ENCODE results near the gene CDH6. TPM values are rescaled to one million over a fixed set of nuclear protein-coding genes. Genes with fewer than 3 reads are reported as not detected.

Gene CDH6
- total and polyA plus RNA-seq, 7 donors = under 0.01 to 6.9 (median 1.6) TPM; not detected in 1

DNA sequence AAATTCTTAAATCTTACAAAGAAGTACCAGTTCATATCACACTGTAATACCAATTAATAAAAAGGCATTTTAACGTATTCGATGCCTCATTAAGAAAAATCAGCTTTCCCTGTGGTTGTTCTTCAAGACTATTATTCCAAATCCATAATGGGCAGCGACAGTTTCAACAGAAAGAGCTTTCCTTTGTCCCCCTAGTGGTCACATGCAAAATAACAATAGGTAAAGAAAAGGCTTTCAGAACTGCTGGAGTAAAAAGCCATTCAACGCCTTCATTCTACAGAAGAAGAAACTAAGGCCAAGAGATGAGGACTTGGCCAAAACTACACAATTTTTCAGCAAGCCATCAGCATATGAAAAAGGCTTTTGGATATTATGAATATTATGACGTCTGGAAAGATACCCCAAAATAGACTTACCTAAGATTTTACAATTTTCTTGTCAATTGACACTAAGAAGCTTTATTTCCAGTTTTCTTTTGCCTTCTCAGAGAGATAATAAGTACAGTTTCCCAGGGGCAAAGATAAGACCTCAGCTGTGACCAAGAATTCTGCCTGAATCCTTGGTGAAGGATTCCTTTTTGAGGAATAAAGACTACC, 6.7 kb upstream of the CDH6 start:
- no peaks in the 10 kb centered on the region for H3K4me1 ChIP-seq
- TF ChIP-seq POLR2AphosphoS5 (IDR thresholded peaks at IDR 0.05) = no peak
- TF ChIP-seq, protein P1, sequence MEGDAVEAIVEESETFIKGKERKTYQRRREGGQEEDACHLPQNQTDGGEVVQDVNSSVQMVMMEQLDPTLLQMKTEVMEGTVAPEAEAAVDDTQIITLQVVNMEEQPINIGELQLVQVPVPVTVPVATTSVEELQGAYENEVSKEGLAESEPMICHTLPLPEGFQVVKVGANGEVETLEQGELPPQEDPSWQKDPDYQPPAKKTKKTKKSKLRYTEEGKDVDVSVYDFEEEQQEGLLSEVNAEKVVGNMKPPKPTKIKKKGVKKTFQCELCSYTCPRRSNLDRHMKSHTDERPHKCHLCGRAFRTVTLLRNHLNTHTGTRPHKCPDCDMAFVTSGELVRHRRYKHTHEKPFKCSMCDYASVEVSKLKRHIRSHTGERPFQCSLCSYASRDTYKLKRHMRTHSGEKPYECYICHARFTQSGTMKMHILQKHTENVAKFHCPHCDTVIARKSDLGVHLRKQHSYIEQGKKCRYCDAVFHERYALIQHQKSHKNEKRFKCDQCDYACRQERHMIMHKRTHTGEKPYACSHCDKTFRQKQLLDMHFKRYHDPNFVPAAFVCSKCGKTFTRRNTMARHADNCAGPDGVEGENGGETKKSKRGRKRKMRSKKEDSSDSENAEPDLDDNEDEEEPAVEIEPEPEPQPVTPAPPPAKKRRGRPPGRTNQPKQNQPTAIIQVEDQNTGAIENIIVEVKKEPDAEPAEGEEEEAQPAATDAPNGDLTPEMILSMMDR (IDR thresholded peaks at IDR 0.05) = peak in 3 of 4 experiments; percentile 44 to 72 (median 48)
- H3K27ac ChIP-seq = no peak overlapping the region
- peaks cover 0 to 3% (median 0%) of the 10 kb centered on the region in 3 donors for H3K27me3 ChIP-seq
- DNase-seq = no peak
- H3K4me3 ChIP-seq = no peak overlapping the region
- intact Hi-C loops (cut with DNase I) = no loop called here
- no peaks in the 10 kb centered on the region for H3K36me3 ChIP-seq
- 14 to 23% methylated on average over 5 of the region's 5 CpGs for WGBS, 2 donors
- no peaks in the 10 kb centered on the region for H3K9me3 ChIP-seq

DNA sequence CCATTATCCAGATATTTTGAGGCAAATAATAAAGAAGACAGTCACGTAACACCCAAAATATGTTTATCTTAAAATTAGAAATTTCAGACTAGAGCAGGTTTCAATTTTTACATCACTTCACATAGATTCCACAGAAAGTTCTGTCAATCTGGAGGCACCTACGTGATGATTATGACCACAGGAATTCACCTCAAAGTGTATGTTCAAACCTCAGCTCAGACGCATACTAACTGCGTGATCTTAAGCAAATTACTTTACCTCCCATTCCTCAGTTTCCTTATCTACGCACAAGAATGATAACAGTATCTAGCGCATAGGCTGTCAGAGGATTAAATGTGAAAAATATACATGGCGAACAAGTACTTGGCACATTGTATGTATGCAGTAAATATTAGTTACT, 5.9 kb upstream of the CDH6 start:
- intact Hi-C loops (cut with DNase I) = no loop called here
- 81% methylated on average over 7 of the region's 7 CpGs for WGBS, 2 donors
- DNase-seq = no peak

DNA sequence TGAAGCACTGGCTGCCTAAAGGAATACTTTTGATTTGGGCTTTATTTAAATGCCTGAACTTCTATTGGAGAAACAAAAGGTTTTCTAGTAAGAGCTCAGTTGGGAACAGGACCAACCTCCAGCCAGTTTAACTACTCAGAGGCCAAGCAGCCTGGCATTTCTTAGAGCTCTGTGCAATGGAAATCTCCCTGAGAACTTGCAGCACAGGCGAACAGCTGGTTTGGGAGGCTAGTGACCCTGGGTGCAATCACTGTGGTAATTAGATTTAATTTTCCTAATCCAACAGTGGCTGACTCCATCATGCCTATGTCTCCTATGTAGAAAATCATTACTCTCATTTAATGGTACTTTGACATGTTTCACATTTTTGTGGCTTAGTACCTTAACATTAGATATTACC, 1.0 kb upstream of the CDH6 start:
- H3K4me1 ChIP-seq = peaks cover 0 to 21% (median 16%) of the 10 kb centered on the region in 4 donors
- no peak overlapping the region for H3K27ac ChIP-seq
- WGBS, 2 donors = 81 to 92% methylated on average over 1 of the region's 1 CpG
- intact Hi-C loops (cut with DNase I) = no loop called here
- no peak overlapping the region for H3K4me3 ChIP-seq
- H3K27me3 ChIP-seq = peaks cover 0 to 53% (median 13%) of the 10 kb centered on the region in 3 donors
- H3K36me3 ChIP-seq = no peaks in the 10 kb centered on the region
- DNase-seq = no peak
- no peak for TF ChIP-seq POLR2AphosphoS5 (IDR thresholded peaks at IDR 0.05)
- TF ChIP-seq EP300 (IDR thresholded peaks at IDR 0.05) = no peak
- no peak for TF ChIP-seq POLR2A (IDR thresholded peaks at IDR 0.05)
- TF ChIP-seq, protein P1 (IDR thresholded peaks at IDR 0.05) = no peak
- H3K9me3 ChIP-seq = no peaks in the 10 kb centered on the region

More for the DNA sequence above, 5.9 kb upstream of the CDH6 start:
- Histone ChIP-seq H3K27ac (no peak overlapping the region), H3K4me1 (no peaks in the 10 kb centered on the region), H3K27me3 (peaks cover 0 to 10% (median 0%) of the 10 kb centered on the region in 3 donors), H3K4me3 (no peak overlapping the region), H3K9me3 (no peaks in the 10 kb centered on the region), H3K36me3 (no peaks in the 10 kb centered on the region)
- TF ChIP-seq, protein P1 (IDR thresholded peaks at IDR 0.05) = no peak
- TF ChIP-seq POLR2AphosphoS5 (IDR thresholded peaks at IDR 0.05) (no peak), POLR2A (IDR thresholded peaks at IDR 0.05) (no peak), EP300 (IDR thresholded peaks at IDR 0.05) (no peak)

DNA sequence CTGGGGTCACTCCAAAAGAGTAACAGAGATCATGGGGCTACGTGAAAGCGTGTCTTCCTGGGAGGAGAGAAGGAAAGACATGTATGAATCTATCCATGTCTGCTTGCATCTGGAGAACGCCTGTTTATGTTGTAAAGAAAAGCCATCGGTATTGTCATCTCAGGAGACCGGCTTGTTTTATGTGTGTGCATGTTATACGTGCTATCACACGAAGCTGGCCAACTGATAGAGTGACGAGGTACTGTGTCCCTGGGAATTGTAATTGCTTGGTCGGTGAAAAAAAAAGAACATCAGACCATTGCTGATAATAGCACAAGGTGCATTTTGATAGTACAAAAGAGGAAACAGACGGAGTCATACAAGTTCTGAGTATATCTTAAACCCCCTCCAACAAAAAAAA, 370 bp upstream of the CDH6 start:
- DNase-seq = no peak
- 23 to 27% methylated on average over 10 of the region's 10 CpGs for whole genome bisulfite sequencing, 2 donors
- Histone ChIP-seq H3K27me3 (peaks cover 0 to 53% (median 13%) of the 10 kb centered on the region in 3 donors), H3K9me3 (no peaks in the 10 kb centered on the region), H3K36me3 (no peaks in the 10 kb centered on the region), H3K4me3 (peak overlapping the region in 3 of 4 donors; percentile 38 to 54 (median 53)), H3K4me1 (peaks cover 0 to 21% (median 16%) of the 10 kb centered on the region in 4 donors), H3K27ac (no peak overlapping the region)
- TF ChIP-seq EP300 (IDR thresholded peaks at IDR 0.05) (no peak), POLR2A (IDR thresholded peaks at IDR 0.05) (no peak), POLR2AphosphoS5 (IDR thresholded peaks at IDR 0.05) (no peak)
- TF ChIP-seq, protein P1 (IDR thresholded peaks at IDR 0.05) = no peak
- intact Hi-C loops (cut with DNase I) = no loop called here

DNA sequence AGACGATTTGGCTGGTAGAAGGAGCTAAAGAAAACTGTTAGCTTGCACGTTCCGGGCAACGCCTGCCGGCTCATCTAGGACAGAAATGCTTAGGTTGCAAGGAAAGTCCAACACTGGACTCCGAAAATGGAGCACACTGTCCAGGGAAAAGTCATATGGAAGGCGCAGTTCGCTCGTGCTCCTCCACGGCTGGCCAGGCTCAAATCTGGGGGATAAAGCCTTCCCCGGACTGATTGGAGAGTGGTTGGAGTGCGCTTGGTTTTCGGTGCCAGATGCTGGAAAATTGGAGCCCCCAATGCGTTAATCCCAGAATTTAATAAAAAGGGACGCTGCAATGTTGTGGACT, 955 bp downstream of the CDH6 start:
- Histone ChIP-seq H3K36me3 (no peaks in the 10 kb centered on the region), H3K4me3 (peak overlapping the region; percentile 27 to 54 (median 46)), H3K9me3 (no peaks in the 10 kb centered on the region), H3K27me3 (peaks cover 0 to 58% (median 13%) of the 10 kb centered on the region in 3 donors), H3K27ac (peak overlapping the region in 2 of 4 donors; percentile 6 to 50), H3K4me1 (peaks cover 0 to 21% (median 16%) of the 10 kb centered on the region in 4 donors)
- TF ChIP-seq POLR2A (IDR thresholded peaks at IDR 0.05) = no peak
- no peak for TF ChIP-seq POLR2AphosphoS5 (IDR thresholded peaks at IDR 0.05)
- TF ChIP-seq EP300 (IDR thresholded peaks at IDR 0.05) = no peak
- TF ChIP-seq, protein P1 (IDR thresholded peaks at IDR 0.05) = no peak
- intact Hi-C loops (cut with DNase I) = no loop called here
- no peak for DNase-seq
- WGBS, 2 donors = 4% methylated on average over 15 of the region's 15 CpGs
